Naive thymus-derived CD4-positive, alpha-beta T cell (primary cell): ENCODE results near the gene SEPHS2. TPM values are rescaled to one million over a fixed set of nuclear protein-coding genes. Genes with fewer than 3 reads are reported as not detected.

Experiments
- ATAC-seq: fragments of 150-1000 bp; cut with Tn5 transposase; 2 replicates; pipeline ENCODE4 v1.10.0; 2021; ENCODE audit warnings: mild to moderate bottlenecking, moderate library complexity
- CTCF ChIA-PET: fragments of 350-600 bp; sonication (Branson Sonifier 250); formaldehyde crosslinking; loops from one replicate; lab custom pipeline; 2021; ENCODE audit warnings: antibody characterized with exemption; lab: Charles Lee
- POLR2A ChIA-PET: fragments of 350-600 bp; sonication (Branson Sonifier 250); formaldehyde crosslinking; loops from one replicate; lab custom pipeline; 2021; ENCODE audit warnings: antibody characterized with exemption, inconsistent platforms; lab: Charles Lee
- DNase-seq, 9 donors: peaks; one replicate each; pipeline versions ENCODE4 v3.0.0 to v3.0.0-alpha.2; 2020 to 2022; ENCODE audit warnings: mixed read lengths in 1 of 9
- H3K27ac ChIP-seq: one replicate; pipeline ENCODE4 v1.7.0; 2013; ENCODE audit warnings: mild to moderate bottlenecking, low read depth, low read length, moderate library complexity
- H3K27me3 ChIP-seq, 2 donors: one replicate each; pipeline ENCODE4 v1.7.0; 2013; ENCODE audit warnings: low read length in 2 of 2, mild to moderate bottlenecking in 2 of 2, moderate library complexity in 2 of 2; ENCODE audit not compliant: control insufficient read depth in 2 of 2, insufficient read depth in 2 of 2
- H3K36me3 ChIP-seq, 3 experiments: 1 replicate in 2 of 3; 2 replicates in 1 of 3; pipeline ENCODE4 v1.7.0; 2013; ENCODE audit warnings: low read length in 3 of 3, mild to moderate bottlenecking in 3 of 3, moderate library complexity in 1 of 3; ENCODE audit not compliant: insufficient read depth in 3 of 3, control insufficient read depth in 2 of 3
- H3K4me1 ChIP-seq, 2 donors: one replicate each; pipeline ENCODE4 v1.7.0; 2013; ENCODE audit warnings: low read length in 2 of 2, mild to moderate bottlenecking in 2 of 2, moderate library complexity in 1 of 2; ENCODE audit not compliant: control insufficient read depth in 2 of 2, insufficient read depth in 2 of 2
- H3K4me3 ChIP-seq: 2 replicates; pipeline ENCODE4 v1.7.0; 2013; ENCODE audit warnings: mild to moderate bottlenecking, low read length
- H3K9me3 ChIP-seq, 3 experiments: 1 replicate in 2 of 3; 2 replicates in 1 of 3; pipeline ENCODE4 v1.7.0; 2013; ENCODE audit warnings: low read length in 3 of 3; ENCODE audit not compliant: control insufficient read depth in 2 of 3
- H3K27ac Mint-ChIP-seq, 9 donors: one replicate each; pipeline ENCODE4 v1.8.0; 2020 to 2022; ENCODE audit warnings: mixed read lengths in 9 of 9, mild to moderate bottlenecking in 8 of 9, moderate library complexity in 5 of 9, inconsistent platforms in 2 of 9
- H3K27me3 Mint-ChIP-seq, 5 donors: one replicate each; pipeline ENCODE4 v1.8.0; 2021 to 2022; ENCODE audit warnings: mixed read lengths in 5 of 5, mild to moderate bottlenecking in 1 of 5
- H3K36me3 Mint-ChIP-seq, 5 donors: one replicate each; pipeline ENCODE4 v1.8.0; 2020 to 2022; ENCODE audit warnings: mixed read lengths in 5 of 5, mild to moderate bottlenecking in 3 of 5, inconsistent platforms in 1 of 5
- H3K4me1 Mint-ChIP-seq, 7 donors: one replicate each; pipeline ENCODE4 v1.8.0; 2020 to 2022; ENCODE audit warnings: mixed read lengths in 7 of 7, mild to moderate bottlenecking in 3 of 7, inconsistent platforms in 1 of 7
- H3K4me3 Mint-ChIP-seq, 10 donors: one replicate each; pipeline ENCODE4 v1.8.0; 2020 to 2022; ENCODE audit warnings: mild to moderate bottlenecking in 10 of 10, mixed read lengths in 10 of 10, moderate library complexity in 6 of 10, inconsistent platforms in 2 of 10
- H3K9me3 Mint-ChIP-seq, 11 donors: one replicate each; pipeline ENCODE4 v1.8.0; 2020 to 2022; ENCODE audit warnings: mixed read lengths in 11 of 11, mild to moderate bottlenecking in 4 of 11, inconsistent platforms in 1 of 11, moderate library complexity in 1 of 11
- intact Hi-C, 2 donors: fragments of 100-400 bp; cut with micrococcal nuclease; formaldehyde crosslinking; loops; one replicate each; pipeline ENCODE4 v1.15.1; 2023
- polyA plus RNA-seq, 2 donors: library from polyadenylated mRNA; unstranded; fragments of 300-500 nt; fragmentation: Illumina TruSeq; gene quantifications; one replicate each; pipeline ENCODE4 v1.2.3, GENCODE V29; 2021
- total RNA-seq, 6 experiments: library from RNA in 5 of 6; stranded (reverse) in 5 of 6; gene quantifications; 1 replicate in 5 of 6; 2 replicates in 1 of 6; pipeline ENCODE4 v1.2.3 and lab custom pipeline; 2021 to 2026

SEPHS2 gene
- total and polyA plus RNA-seq, 7 experiments from 2014 or later = 20.9 to 83.9 (median 50.3) TPM

GRCh38 chr16:30445149-30445407 is 596 bp downstream of the SEPHS2 start:
- peak overlapping the region in 5 of 9 donors; percentile 28 to 77 (median 62) for H3K27ac Mint-ChIP-seq
- POLR2A ChIA-PET = interaction anchor here (0.8 to 20.1 kb wide), 14 partner anchors 12 to 198 kb away, joined by 3 to 374 read pairs (median 4); partner anchors contain the start of genes DCTPP1, ITGAL, ZNF688 and ZNF747
- ATAC-seq = no peak
- peak overlapping the region; percentile 81 to 97 (median 90) for H3K4me3 Mint-ChIP-seq
- H3K27ac ChIP-seq = peak overlapping the region; percentile 92
- H3K4me1 ChIP-seq = peaks cover 20 to 31% of the 10 kb centered on the region in 2 donors
- peaks cover 0 to 4% (median 2%) of the 10 kb centered on the region in 11 donors for H3K9me3 Mint-ChIP-seq
- H3K4me3 ChIP-seq = peak overlapping the region; percentile 97
- CTCF ChIA-PET = interaction anchor here (0.9 to 1.7 kb wide), 3 partner anchors 13 to 90 kb away, joined by 3 to 6 read pairs (median 5); partner anchors contain the start of gene ZNF747
- intact Hi-C loops = loop anchor here (1.0 to 5.0 kb wide), 10 partner anchors 14 to 205 kb away; partner anchors contain the start of genes DCTPP1 (in 2 of the 2), ZNF747 (in 2 of the 2), ITGAL (in 1 of the 2) and PRR14 (in 1 of the 2)
- H3K9me3 ChIP-seq = no peaks in the 10 kb centered on the region
- H3K4me1 Mint-ChIP-seq = peaks cover 25 to 43% (median 38%) of the 10 kb centered on the region in 7 donors
- DNase-seq = no peak
- peaks cover 5 to 26% (median 19%) of the 10 kb centered on the region in 5 donors for H3K36me3 Mint-ChIP-seq
- H3K27me3 Mint-ChIP-seq = no peaks in the 10 kb centered on the region
- H3K27me3 ChIP-seq = no peaks in the 10 kb centered on the region
- peaks cover 0 to 5% (median 4%) of the 10 kb centered on the region in 3 experiments for H3K36me3 ChIP-seq

DNA sequence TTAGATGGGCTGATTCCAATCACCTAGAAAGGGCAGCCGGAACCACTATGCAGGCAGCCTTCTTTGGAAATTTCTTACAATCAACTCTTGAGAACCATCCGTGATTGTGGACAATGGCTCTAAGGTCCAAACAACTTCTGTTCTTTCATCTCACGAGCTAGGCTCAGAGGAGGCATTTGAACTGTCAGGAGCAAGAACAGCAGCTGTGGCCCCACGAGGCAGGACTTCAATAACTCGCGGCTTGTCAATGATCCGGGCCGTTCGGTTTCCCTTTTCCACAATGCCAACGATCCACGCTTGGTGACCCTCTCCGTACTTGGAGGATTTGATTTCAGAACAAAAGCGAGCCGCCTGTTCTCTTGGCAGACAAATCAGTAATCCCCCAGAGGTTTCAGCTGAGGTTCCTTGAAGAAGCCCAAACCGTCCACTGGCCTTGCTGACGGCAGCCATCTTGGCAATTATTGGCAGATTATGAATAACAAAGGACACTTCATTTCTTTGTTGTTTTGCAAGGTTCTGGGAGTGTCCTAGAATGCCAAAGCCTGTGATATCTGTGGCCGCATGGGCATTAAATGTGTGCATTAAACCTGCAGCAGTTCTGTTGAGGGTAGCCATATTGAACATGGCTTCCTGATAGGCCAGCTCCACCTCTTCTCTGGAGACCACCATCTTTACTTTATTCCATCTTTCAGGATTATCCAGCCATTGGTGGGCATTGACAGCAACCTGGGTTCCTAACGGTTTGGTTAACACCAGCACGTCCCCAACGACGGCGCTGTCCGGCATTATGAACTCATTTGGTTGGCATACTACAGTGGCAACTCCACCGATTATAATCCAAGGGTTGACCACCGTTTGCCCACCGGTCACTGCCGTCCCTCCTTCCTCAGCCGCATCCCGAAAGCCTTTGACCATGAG is 1.2 kb downstream of the SEPHS2 start:
- Mint-ChIP-seq H3K4me3 (peak overlapping the region; percentile 81 to 97 (median 90)), H3K4me1 (peaks cover 25 to 39% (median 36%) of the 10 kb centered on the region in 7 donors), H3K36me3 (peaks cover 5 to 26% (median 19%) of the 10 kb centered on the region in 5 donors), H3K27me3 (no peaks in the 10 kb centered on the region), H3K9me3 (peaks cover 0 to 4% (median 2%) of the 10 kb centered on the region in 11 donors), H3K27ac (peak overlapping the region in 6 of 9 donors; percentile 28 to 77 (median 51))
- H3K27me3 ChIP-seq = no peaks in the 10 kb centered on the region
- no peak for DNase-seq
- H3K9me3 ChIP-seq = no peaks in the 10 kb centered on the region
- ATAC-seq = no peak
- peak overlapping the region; percentile 97 for H3K4me3 ChIP-seq
- intact Hi-C loops = loop anchor here (1.0 to 5.0 kb wide), 10 partner anchors 14 to 206 kb away; partner anchors contain the start of genes DCTPP1 (in 2 of the 2), ZNF747 (in 2 of the 2), ITGAL (in 1 of the 2) and PRR14 (in 1 of the 2)
- peak overlapping the region; percentile 92 for H3K27ac ChIP-seq
- POLR2A ChIA-PET = interaction anchor here (0.8 to 20.1 kb wide), 17 partner anchors 13 to 198 kb away, joined by 3 to 374 read pairs (median 4); partner anchors contain the start of genes DCTPP1, ITGAL, ZNF688 and ZNF747
- CTCF ChIA-PET = interaction anchor here (0.6 to 1.7 kb wide), 6 partner anchors 13 to 625 kb away, joined by 3 to 6 read pairs (median 4); partner anchors contain the start of genes DCTPP1 and ZNF747
- peaks cover 18 to 27% of the 10 kb centered on the region in 2 donors for H3K4me1 ChIP-seq
- H3K36me3 ChIP-seq = peaks cover 0 to 5% (median 4%) of the 10 kb centered on the region in 3 experiments

DNA sequence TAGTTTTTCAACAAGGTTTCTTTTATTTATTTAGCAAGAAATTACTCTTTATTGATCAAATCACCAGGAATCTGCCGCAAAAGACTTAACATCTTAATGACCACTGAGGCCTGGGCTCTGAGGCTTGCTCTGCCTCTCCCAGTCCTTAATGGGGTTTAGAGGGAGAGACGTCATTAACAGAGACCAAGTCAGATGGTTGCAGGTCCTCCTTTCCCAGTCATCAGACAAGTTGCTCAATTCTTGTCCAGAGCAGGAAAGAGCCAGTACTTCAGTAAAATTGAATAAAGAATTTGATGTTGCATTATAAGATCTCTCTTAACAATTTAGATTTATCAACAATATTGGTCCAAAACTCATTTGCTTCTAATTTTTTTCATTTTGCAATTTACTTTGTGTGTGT is 2.0 kb downstream of the SEPHS2 start:
- H3K36me3 Mint-ChIP-seq = peaks cover 5 to 26% (median 19%) of the 10 kb centered on the region in 5 donors

DNA sequence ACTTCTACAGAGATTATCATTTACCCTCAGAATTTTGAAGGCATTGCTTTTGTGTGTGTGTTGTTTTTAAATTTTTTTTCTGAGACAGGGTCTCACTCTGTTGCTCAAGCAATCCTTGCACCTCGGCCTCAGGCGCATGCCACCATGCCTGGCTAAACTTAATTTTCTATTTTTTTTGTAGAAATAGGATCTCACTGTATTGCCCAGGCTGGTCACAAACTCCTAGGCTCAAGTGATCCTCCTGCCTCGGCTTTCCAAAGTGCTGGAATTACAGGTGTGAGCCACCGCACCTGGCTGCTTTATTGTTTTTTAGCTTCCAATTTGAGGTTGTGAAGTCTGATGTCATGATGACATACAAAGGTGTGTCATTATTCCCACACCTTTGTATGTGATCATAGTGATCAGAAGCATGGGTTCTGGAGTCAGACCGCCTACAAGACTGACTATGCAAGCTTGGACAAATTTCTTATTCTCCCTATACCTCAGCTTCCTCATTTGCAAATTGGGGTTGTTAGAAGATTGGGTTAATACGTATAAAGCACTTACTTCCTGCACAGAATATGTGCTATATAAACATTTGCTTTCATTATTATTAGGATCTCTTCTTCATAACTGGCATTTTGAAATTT is 5.8 kb downstream of the SEPHS2 start:
- no peak overlapping the region for H3K27ac ChIP-seq
- H3K4me1 Mint-ChIP-seq = peaks cover 22 to 26% (median 25%) of the 10 kb centered on the region in 7 donors
- ATAC-seq (no peak), DNase-seq (no peak)
- H3K9me3 ChIP-seq = no peaks in the 10 kb centered on the region
- intact Hi-C loops = no loop called here
- H3K36me3 ChIP-seq = peaks cover 0 to 4% (median 0%) of the 10 kb centered on the region in 3 experiments
- CTCF ChIA-PET = no interaction called here
- H3K4me3 Mint-ChIP-seq = no peak overlapping the region
- no peak overlapping the region for H3K4me3 ChIP-seq
- POLR2A ChIA-PET = no interaction called here
- no peak overlapping the region for H3K27ac Mint-ChIP-seq
- H3K9me3 Mint-ChIP-seq = peaks cover 0 to 4% (median 2%) of the 10 kb centered on the region in 11 donors
- peaks cover 9 to 19% of the 10 kb centered on the region in 2 donors for H3K4me1 ChIP-seq
- H3K27me3 Mint-ChIP-seq = no peaks in the 10 kb centered on the region
- H3K27me3 ChIP-seq = no peaks in the 10 kb centered on the region
- peaks cover 5 to 19% (median 13%) of the 10 kb centered on the region in 5 donors for H3K36me3 Mint-ChIP-seq

More for the DNA sequence above, 2.0 kb downstream of the SEPHS2 start:
- ChIA-PET POLR2A (interaction anchor here (1.2 to 20.1 kb wide), 8 partner anchors 12 to 199 kb away, joined by 3 to 374 read pairs (median 5); partner anchors contain the start of genes DCTPP1 and ITGAL), CTCF (interaction anchor here (0.9 to 1.3 kb wide), 3 partner anchors 14 to 98 kb away, joined by 3 to 4 read pairs (median 4); partner anchors contain the start of gene DCTPP1)
- peaks cover 0 to 5% (median 4%) of the 10 kb centered on the region in 3 experiments for H3K36me3 ChIP-seq
- DNase-seq = no peak
- Mint-ChIP-seq H3K27me3 (no peaks in the 10 kb centered on the region), H3K27ac (peak overlapping the region in 3 of 9 donors; percentile 18 to 66 (median 32)), H3K9me3 (peaks cover 0 to 4% (median 2%) of the 10 kb centered on the region in 11 donors), H3K4me3 (peak overlapping the region; percentile 41 to 97 (median 86)), H3K4me1 (peaks cover 25 to 38% (median 36%) of the 10 kb centered on the region in 7 donors)
- no peaks in the 10 kb centered on the region for H3K27me3 ChIP-seq
- no peak overlapping the region for H3K27ac ChIP-seq
- ATAC-seq = no peak
- H3K4me1 ChIP-seq = peaks cover 18 to 25% of the 10 kb centered on the region in 2 donors
- no peak overlapping the region for H3K4me3 ChIP-seq
- no peaks in the 10 kb centered on the region for H3K9me3 ChIP-seq
- intact Hi-C loops = loop anchor here (2.0 kb wide), 3 partner anchors 15 to 185 kb away; partner anchors contain the start of gene ZNF747 (in 1 of the 2)

- H3K36me3 Mint-ChIP-seq = peaks cover 5 to 11% (median 9%) of the 10 kb centered on the region in 5 donors
- CTCF ChIA-PET = no interaction called here
- H3K4me1 ChIP-seq = peaks cover 0 to 13% of the 10 kb centered on the region in 2 donors
- no peaks in the 10 kb centered on the region for H3K27me3 ChIP-seq
- H3K27me3 Mint-ChIP-seq = no peaks in the 10 kb centered on the region
- intact Hi-C loops = no loop called here
- no peak for DNase-seq
- ATAC-seq = no peak
- H3K4me1 Mint-ChIP-seq = peaks cover 16 to 28% (median 23%) of the 10 kb centered on the region in 7 donors
- H3K9me3 Mint-ChIP-seq = peaks cover 0 to 4% (median under 1%) of the 10 kb centered on the region in 11 donors
- POLR2A ChIA-PET = no interaction called here
- H3K4me3 Mint-ChIP-seq = no peak overlapping the region
- no peak overlapping the region for H3K4me3 ChIP-seq
- H3K27ac ChIP-seq = no peak overlapping the region
- H3K27ac Mint-ChIP-seq = peak overlapping the region in 1 of 9 donors; percentile 51
- peaks cover 0 to 4% (median 0%) of the 10 kb centered on the region in 3 experiments for H3K36me3 ChIP-seq
- no peaks in the 10 kb centered on the region for H3K9me3 ChIP-seq
These were observed 6.8 kb downstream of the SEPHS2 start for GRCh38 chr16:30438835-30439234.
